Measurements from ENCODE around the gene ACAD10. TPM values are rescaled to one million over a fixed set of nuclear protein-coding genes. Genes with fewer than 3 reads are reported as not detected.

ACAD10 gene
- total RNA-seq, 1 experiment from 2014 or later = 29.1 TPM

- ATAC-seq (no peak), DNase-seq (ENCODE audit: low spot score) (no peak)
- ChIA-PET CTCF (no interaction called here), POLR2A (no interaction called here)
- Mint-ChIP-seq H3K27ac (no peak overlapping the region; the same call in 1 of the 2 replicates), H3K36me3 (peaks cover 20% of the 10 kb centered on the region), H3K9me3 (no peaks in the 10 kb centered on the region), H3K27me3 (ENCODE audit: low read depth) (no peaks in the 10 kb centered on the region), H3K4me1 (no peaks in the 10 kb centered on the region), H3K4me3 (no peak overlapping the region)
- no peak for TF ChIP-seq EMX1 (CRISPR knock-in tag; IDR thresholded peaks at IDR 0.05)
- TF ChIP-seq GTF2I (CRISPR knock-in tag; conservative IDR thresholded peaks at IDR 0.05) = no peak
- no peak for TF ChIP-seq ZBTB21 (CRISPR knock-in tag; IDR thresholded peaks at IDR 0.05; ENCODE audit: borderline replicate concordance)
- no peak for TF ChIP-seq JUN (CRISPR knock-in tag; IDR thresholded peaks at IDR 0.05)
- TF ChIP-seq TEAD1 (CRISPR knock-in tag; IDR thresholded peaks at IDR 0.05) = no peak
These were observed 105.7 kb downstream of the ACAD10 start for GRCh38 chr12:111791507-111791906.

GRCh38 chr12:111792155-111792855 lies 106.5 kb downstream of the ACAD10 start:
- ChIA-PET POLR2A (no interaction called here), CTCF (no interaction called here)
- DNase-seq (ENCODE audit: low spot score) = no peak
- Mint-ChIP-seq H3K4me3 (no peak overlapping the region), H3K4me1 (no peaks in the 10 kb centered on the region), H3K36me3 (peaks cover 16% of the 10 kb centered on the region), H3K27me3 (ENCODE audit: low read depth) (no peaks in the 10 kb centered on the region), H3K27ac (0 out of 2 replicates have a peak overlapping the region, but pooled peaks have one; percentile 15), H3K9me3 (no peaks in the 10 kb centered on the region)
- peak; percentile 44; the same call in 1 of the 2 replicates for ATAC-seq
- TF ChIP-seq ESRRA (CRISPR knock-in tag; IDR thresholded peaks at IDR 0.05; ENCODE audit: borderline replicate concordance) (no peak), ZNF416 (CRISPR knock-in tag; IDR thresholded peaks at IDR 0.05) (no peak), ZBTB43 (CRISPR knock-in tag; IDR thresholded peaks at IDR 0.05) (no peak), TEAD1 (CRISPR knock-in tag; IDR thresholded peaks at IDR 0.05) (no peak), FOXJ3 (CRISPR knock-in tag; IDR thresholded peaks at IDR 0.05; ENCODE audit: borderline replicate concordance) (no peak), TEAD4 (CRISPR knock-in tag; IDR thresholded peaks at IDR 0.05) (no peak), NR2C2 (CRISPR knock-in tag; IDR thresholded peaks at IDR 0.05) (no peak), ATF2 (CRISPR knock-in tag; IDR thresholded peaks at IDR 0.05; ENCODE audit: borderline replicate concordance, low read depth) (no peak), E2F4 (CRISPR knock-in tag; IDR thresholded peaks at IDR 0.05; ENCODE audit: borderline replicate concordance, low read depth) (no peak), ETV6 (CRISPR knock-in tag; IDR thresholded peaks at IDR 0.05) (no peak), SOX15 (CRISPR knock-in tag; IDR thresholded peaks at IDR 0.05) (no peak), RELA (CRISPR knock-in tag; IDR thresholded peaks at IDR 0.05; ENCODE audit: borderline replicate concordance) (no peak), NR3C1 (CRISPR knock-in tag; conservative IDR thresholded peaks at IDR 0.05; ENCODE audit: low read depth) (no peak), MXD4 (CRISPR knock-in tag; IDR thresholded peaks at IDR 0.05; ENCODE audit: borderline replicate concordance) (no peak)
- TF ChIP-seq, protein P1, sequence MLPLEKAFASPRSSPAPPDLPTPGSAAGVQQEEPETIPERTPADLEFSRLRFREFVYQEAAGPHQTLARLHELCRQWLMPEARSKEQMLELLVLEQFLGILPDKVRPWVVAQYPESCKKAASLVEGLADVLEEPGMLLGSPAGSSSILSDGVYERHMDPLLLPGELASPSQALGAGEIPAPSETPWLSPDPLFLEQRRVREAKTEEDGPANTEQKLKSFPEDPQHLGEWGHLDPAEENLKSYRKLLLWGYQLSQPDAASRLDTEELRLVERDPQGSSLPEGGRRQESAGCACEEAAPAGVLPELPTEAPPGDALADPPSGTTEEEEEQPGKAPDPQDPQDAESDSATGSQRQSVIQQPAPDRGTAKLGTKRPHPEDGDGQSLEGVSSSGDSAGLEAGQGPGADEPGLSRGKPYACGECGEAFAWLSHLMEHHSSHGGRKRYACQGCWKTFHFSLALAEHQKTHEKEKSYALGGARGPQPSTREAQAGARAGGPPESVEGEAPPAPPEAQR (CRISPR knock-in tag; IDR thresholded peaks at IDR 0.05) = no peak
- TF ChIP-seq, protein P2, sequence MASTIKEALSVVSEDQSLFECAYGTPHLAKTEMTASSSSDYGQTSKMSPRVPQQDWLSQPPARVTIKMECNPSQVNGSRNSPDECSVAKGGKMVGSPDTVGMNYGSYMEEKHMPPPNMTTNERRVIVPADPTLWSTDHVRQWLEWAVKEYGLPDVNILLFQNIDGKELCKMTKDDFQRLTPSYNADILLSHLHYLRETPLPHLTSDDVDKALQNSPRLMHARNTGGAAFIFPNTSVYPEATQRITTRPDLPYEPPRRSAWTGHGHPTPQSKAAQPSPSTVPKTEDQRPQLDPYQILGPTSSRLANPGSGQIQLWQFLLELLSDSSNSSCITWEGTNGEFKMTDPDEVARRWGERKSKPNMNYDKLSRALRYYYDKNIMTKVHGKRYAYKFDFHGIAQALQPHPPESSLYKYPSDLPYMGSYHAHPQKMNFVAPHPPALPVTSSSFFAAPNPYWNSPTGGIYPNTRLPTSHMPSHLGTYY (CRISPR knock-in tag; IDR thresholded peaks at IDR 0.05) = no peak
- TF ChIP-seq, protein P3, sequence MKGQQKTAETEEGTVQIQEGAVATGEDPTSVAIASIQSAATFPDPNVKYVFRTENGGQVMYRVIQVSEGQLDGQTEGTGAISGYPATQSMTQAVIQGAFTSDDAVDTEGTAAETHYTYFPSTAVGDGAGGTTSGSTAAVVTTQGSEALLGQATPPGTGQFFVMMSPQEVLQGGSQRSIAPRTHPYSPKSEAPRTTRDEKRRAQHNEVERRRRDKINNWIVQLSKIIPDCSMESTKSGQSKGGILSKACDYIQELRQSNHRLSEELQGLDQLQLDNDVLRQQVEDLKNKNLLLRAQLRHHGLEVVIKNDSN (CRISPR knock-in tag; IDR thresholded peaks at IDR 0.05) = no peak
- TF ChIP-seq, protein P4, sequence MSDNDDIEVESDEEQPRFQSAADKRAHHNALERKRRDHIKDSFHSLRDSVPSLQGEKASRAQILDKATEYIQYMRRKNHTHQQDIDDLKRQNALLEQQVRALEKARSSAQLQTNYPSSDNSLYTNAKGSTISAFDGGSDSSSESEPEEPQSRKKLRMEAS (CRISPR knock-in tag; IDR thresholded peaks at IDR 0.05) = no peak
- TF ChIP-seq, protein P5, sequence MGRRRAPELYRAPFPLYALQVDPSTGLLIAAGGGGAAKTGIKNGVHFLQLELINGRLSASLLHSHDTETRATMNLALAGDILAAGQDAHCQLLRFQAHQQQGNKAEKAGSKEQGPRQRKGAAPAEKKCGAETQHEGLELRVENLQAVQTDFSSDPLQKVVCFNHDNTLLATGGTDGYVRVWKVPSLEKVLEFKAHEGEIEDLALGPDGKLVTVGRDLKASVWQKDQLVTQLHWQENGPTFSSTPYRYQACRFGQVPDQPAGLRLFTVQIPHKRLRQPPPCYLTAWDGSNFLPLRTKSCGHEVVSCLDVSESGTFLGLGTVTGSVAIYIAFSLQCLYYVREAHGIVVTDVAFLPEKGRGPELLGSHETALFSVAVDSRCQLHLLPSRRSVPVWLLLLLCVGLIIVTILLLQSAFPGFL (CRISPR knock-in tag; IDR thresholded peaks at IDR 0.05; ENCODE audit: borderline replicate concordance) = no peak
